CD4-positive, alpha-beta T cell treated with Interleukin-17A for 4 hours (primary cell): Measurements from ENCODE around the gene GPR89B.
"Not testable (repeated sequence)": the region's sequence is repeated elsewhere in the genome, so short reads cannot be mapped to it uniquely, and the experiment has no call there.

Source experiments
- DNase-seq: peaks from one replicate; pipeline ENCODE4 v3.0.0-alpha.2; 2020; ENCODE audit warnings: mixed read lengths

GPR89B gene

DNA sequence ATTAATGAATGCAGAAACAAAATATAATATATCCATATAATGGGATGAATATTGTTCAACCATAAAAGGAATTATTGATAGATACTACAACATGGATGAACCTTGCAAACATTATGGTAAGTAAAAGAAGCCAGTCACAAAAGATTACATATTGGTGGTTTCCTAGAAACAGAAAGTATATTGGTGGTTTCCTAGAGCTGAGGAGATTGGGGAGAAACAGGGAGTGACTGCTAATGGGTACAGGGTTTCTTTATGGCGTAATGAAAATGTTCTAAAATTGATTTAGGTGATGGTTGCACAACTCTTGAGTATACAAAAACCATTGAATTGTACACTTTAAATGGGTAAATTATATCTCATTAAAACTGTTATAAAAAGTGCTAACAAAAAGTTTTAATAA is 14.3 kb downstream of the GPR89B start:
- DNase-seq = not testable (repeated sequence)

DNA sequence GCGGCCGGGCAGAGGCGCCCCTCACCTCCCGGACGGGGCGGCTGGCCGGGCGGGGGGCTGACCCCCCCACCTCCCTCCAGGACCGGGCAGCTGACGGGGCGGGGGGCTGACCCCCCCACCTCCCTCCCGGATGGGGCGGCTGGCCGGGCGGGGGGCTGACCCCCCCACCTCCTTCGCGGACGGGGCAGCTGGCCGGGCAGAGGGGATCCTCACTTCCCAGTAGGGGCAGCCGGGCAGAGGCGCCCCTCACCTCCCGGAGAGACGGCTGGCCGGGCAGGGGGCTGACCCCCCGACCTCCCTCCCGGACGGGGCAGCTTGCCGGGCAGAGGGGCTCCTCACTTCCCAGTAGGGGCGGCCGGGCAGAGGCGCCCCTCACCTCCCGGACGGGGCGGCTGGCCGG is 21.3 kb downstream of the GPR89B start:
- DNase-seq = not testable (repeated sequence)

GRCh38 chr1:147958906-147959305 is 30.7 kb downstream of the GPR89B start:
- not testable (repeated sequence) for DNase-seq

DNA sequence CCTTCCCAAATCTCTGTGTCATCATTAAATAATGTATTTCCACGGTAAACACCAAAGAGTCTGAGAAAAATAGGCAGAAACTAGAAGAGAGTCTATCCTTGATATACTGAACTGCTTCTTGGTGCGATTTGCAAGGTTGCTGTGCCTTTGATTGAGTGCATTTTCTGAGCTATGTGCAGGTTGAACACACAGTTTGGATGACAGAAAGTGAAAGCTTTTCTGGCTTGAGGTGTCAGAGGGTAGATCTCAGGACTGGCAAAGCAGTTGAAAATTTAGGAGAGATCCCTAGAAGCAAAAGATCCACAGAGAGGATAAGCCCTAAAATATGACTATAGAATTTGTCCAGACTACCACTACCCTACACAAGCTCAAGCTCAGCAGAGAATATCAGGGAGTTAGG is 31.5 kb downstream of the GPR89B start:
- not testable (repeated sequence) for DNase-seq

DNA sequence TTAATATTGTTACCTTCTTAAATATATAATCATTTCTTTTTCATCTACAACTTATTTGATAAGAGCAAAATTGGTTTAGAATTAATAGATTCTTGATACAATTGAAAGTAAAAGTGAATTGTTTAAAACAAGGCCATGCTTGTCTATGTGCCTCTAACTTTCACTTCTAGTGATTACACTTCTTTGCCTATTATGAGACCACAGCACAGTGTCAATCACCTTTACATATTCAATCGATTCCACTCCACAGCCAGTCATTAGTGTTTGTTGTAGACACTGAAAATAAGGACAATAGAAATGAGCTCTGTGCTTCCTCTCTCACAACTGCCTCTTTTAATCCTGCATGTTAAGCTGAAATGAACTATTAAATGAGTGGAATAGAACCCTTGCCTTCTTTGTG is 36.4 kb downstream of the GPR89B start:
- not testable (repeated sequence) for DNase-seq

- not testable (repeated sequence) for DNase-seq
Measured at GRCh38 chr1:147966657-147967056, 38.4 kb downstream of the GPR89B start.

DNA sequence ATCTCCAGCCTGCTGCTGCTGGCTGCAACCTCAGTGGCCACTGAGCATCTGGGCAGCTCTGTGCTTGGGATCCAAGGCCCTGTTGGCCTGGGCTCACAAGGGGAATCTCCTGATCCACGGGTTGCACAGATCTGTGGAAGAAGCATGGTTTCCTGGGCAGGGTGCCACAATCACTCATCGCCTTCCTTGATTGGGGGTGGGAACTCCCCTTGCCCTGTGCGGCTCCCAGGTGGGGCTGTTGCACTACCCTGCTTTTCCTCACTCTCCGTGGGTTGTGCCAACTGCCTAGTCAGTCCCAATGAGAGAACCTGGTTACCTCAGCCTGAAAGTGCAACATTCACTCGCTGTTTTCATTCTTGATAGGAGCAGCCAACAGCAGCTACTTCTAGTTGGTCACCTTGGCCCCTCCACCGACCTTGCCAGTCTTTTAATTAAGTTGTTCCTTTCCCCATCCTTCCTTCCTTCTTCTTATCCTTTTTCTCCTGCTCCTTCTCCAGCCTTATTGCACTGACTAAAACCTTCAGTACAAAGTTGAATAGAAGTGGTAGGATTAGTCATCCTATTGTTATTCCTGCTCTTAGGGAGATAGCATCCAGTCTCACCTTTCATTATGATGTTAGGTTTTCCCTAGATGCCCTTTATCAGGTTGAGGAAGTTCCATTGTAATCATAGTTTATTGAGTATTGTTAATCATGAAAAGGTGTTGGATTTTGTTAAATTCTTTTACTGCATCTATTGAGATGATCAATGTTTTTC is 50.9 kb downstream of the GPR89B start:
- DNase-seq = not testable (repeated sequence)

- DNase-seq = not testable (repeated sequence)
Measured at GRCh38 chr1:147985374-147985773, 57.2 kb downstream of the GPR89B start.

- DNase-seq = not testable (repeated sequence)
Measured at GRCh38 chr1:147987893-147988292, 59.7 kb downstream of the GPR89B start.

DNA sequence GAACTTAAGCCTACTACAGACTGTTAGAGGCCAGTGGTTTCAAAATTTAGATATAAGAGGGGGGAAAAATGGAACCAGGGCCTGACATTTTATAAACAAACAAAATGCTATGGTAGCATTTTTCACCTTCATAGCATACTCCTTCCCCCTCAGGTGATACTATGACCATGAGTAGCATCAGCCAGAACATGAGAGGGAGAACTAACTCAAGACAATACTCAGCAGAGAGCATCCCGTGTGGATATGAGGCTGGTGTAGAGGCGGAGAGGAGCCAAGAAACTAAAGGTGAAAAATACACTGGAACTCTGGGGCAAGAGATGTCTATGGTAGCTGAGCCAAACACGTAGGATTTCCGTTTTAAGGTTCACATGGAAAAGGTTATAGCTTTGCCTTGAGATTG is 64.7 kb downstream of the GPR89B start:
- not testable (repeated sequence) for DNase-seq

DNA sequence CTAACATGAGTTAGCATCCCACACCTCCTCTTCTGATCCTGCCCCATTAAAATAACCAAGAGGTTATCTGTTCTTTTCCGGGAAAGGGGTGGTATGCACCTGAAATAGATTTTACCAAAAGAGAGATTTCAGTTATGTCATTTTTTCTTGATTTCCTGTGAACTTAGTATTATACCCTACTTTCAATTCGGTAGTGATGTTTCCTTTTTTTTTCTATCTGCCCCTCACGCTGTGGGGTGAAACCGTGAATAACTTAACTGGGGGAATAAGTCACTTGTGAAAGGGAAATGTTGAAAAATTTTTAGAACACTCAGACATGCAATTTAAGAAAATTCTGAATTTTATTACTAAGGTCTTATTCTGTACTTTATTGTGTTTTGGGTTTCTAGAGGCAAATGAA is 65.2 kb downstream of the GPR89B start:
- not testable (repeated sequence) for DNase-seq

- DNase-seq = not testable (repeated sequence)
Measured at GRCh38 chr1:147993825-147994615, 65.8 kb downstream of the GPR89B start.

DNA sequence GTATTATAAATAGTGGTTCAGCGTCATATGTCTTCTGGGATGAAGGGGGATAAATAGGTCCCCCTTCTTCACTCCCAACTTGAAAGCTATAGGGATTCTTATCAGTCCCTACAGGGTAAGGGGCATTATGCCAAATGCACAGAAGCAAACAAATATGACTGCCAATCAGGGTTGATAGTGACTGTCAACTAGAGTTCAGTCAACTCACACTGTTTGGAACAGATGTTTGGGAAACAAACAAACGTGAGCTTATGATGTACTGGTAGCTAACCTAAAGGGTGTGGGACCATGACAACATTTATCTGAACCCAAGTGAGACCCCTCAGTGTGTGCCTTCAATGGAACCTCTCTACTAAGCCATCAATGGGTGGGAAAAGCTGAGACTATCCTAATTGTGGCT is 67.9 kb downstream of the GPR89B start:
- DNase-seq = not testable (repeated sequence)

GRCh38 chr1:148007724-148008123 is 79.5 kb downstream of the GPR89B start:
- not testable (repeated sequence) for DNase-seq

- no peak for DNase-seq
Measured at GRCh38 chr1:148010527-148010926, 82.3 kb downstream of the GPR89B start.

GRCh38 chr1:148013177-148014144 is 85.2 kb downstream of the GPR89B start:
- DNase-seq = not testable (repeated sequence)

GRCh38 chr1:148014289-148015200 is 86.3 kb downstream of the GPR89B start:
- not testable (repeated sequence) for DNase-seq

GRCh38 chr1:148024918-148025317 is 96.7 kb downstream of the GPR89B start:
- not testable (repeated sequence) for DNase-seq

DNA sequence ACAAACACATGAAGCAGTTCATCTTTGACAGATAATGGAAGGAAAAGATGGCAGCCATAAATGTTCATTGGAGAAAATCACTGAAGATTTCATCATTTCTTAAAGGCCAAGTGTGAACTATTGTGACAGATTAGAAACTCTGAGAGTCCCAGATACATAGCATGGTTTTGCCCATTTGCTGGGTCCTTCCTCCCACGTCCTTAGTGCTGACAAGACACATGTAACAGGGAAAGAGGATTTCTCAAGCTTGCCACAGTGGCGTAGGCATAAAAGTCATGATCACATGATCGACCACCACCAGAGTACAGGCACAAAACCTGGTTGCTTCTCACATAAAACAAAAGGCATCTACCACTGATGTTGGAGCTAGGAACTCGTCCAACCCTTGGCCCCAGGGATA is 98.8 kb downstream of the GPR89B start:
- DNase-seq = not testable (repeated sequence)

DNA sequence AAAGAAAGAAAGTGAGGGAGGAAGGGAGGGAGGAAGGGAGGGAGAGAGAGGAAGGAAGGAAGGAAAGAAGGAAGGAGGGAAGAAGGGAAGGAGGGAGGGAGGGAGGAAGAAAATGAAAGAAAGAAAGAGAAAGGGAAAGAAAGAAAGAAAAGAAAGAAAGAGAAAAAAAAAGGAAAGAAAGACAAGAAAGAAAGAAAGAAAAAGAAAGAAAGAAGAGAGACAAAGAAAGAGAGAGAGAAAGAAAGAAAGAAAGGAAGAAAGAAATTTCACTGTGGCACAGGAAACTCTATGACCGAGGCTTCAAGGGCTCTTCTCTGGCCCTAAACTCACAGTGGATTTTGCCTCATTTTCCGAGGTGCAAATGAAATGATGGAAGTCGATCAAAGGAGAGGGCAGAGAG is 104.0 kb downstream of the GPR89B start:
- DNase-seq = not testable (repeated sequence)

GRCh38 chr1:148032690-148033089 is 104.5 kb downstream of the GPR89B start:
- not testable (repeated sequence) for DNase-seq

DNA sequence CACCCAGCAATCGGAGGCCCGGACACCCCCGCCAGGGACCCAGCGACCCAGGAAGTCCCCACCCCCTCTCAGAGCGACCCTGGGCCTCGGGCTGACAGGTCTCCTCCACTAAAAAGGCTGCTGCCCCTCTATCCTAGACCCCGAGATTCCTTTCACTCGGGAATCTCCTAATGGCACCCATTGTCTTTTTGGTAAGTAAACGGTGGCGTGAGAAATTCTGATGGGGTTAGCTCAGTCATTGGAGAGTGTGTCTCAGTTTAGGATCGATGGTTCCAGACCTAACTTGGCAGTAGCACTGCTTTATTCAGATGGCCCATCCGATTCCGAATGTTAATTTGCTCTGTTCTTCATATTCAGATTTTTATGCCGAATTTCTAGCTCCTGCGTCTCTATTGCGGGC is 104.9 kb downstream of the GPR89B start:
- DNase-seq = not testable (repeated sequence)
